Panc1 (cell line): ENCODE results near the gene CEBPB.

ENCODE experiments used
- CTCF ChIP-seq: fragments of 450-650 bp; IDR thresholded peaks from 2 replicates; pipeline ENCODE4 v1.5.1; 2017; ENCODE audit warnings: mild to moderate bottlenecking
- POLR2AphosphoS5 ChIP-seq: IDR thresholded peaks from 2 replicates; pipeline ENCODE4 v1.6.1; 2012; ENCODE audit warnings: mild to moderate bottlenecking, low read depth, low read length, moderate library complexity
- REST ChIP-seq, 2 experiments: IDR thresholded peaks; 2 replicates each; pipeline ENCODE4 v1.6.1; 2011 to 2012; ENCODE audit warnings: low read depth in 2 of 2, control low read depth in 1 of 2, low read length in 1 of 2, mild to moderate bottlenecking in 1 of 2, moderate library complexity in 1 of 2; ENCODE audit not compliant: insufficient read depth in 1 of 2
- SIN3A ChIP-seq: IDR thresholded peaks from 2 replicates; pipeline ENCODE4 v1.6.1; 2012; ENCODE audit warnings: low read depth, mild to moderate bottlenecking, low read length, moderate library complexity, borderline replicate concordance; ENCODE audit not compliant: insufficient read depth
- TCF7L2 ChIP-seq: IDR thresholded peaks from 2 replicates; pipeline ENCODE4 v1.6.1; 2011; ENCODE audit warnings: mild to moderate bottlenecking, low read depth, low read length, inconsistent platforms

- TF ChIP-seq CTCF (no peak), REST (IDR thresholded peaks at IDR 0.05; ENCODE audit: insufficient read depth in 1 of 2, low read depth in 2 of 2, low read length in 1 of 2) (no peak), POLR2AphosphoS5 (no peak), TCF7L2 (no peak), SIN3A (no peak)
Measured at GRCh38 chr20:50210066-50210619, 19.5 kb downstream of the CEBPB start.
